A549 (cell line): ENCODE data around the gene IL2RA. TPM values are rescaled to one million over a fixed set of nuclear protein-coding genes. Genes with fewer than 3 reads are reported as not detected.

ENCODE experiments used
- ATAC-seq, 2 experiments: fragments of 200-7000 bp in 1 of 2; fragments of >200 bp in 1 of 2; cut with Nextera tagmentation in 1 of 2; cut with Tn5 transposase in 1 of 2; 3 replicates each; pipeline versions ENCODE4 v1.8.0 to v1.9.1; 2018 to 2020; ENCODE audit warnings: mild to moderate bottlenecking in 1 of 2, moderate library complexity in 1 of 2
- CTCF ChIA-PET: fragments of 300-600 bp; sonication (Branson Sonifier 250); formaldehyde crosslinking; extraction: SDS; loops from one replicate; lab custom pipeline; 2021; ENCODE audit warnings: antibody characterized with exemption, inconsistent platforms; lab: Yijun Ruan, JAX
- POLR2A ChIA-PET: fragments of 350-600 bp; formaldehyde crosslinking; extraction: SDS; loops from one replicate; lab custom pipeline; 2021; ENCODE audit warnings: antibody characterized with exemption, inconsistent platforms; lab: Yijun Ruan, JAX
- DNase-seq, 2 experiments: peaks; one replicate each; pipeline versions ENCODE4 v3.0.0 to v3.0.0-alpha.2; 2011 to 2016; ENCODE audit warnings: low read depth in 1 of 2, low spot score in 1 of 2
- FAIRE-seq: peaks from 2 replicates; lab custom pipeline; 2011; peaks lifted over from hg19 to GRCh38; lab: Jason Lieb, UNC
- H3K27ac ChIP-seq, 2 experiments: fragments of >200 bp; sonication (Bioruptor Twin); formaldehyde crosslinking; 3 replicates each; pipeline ENCODE4 v1.5.1; 2016 to 2017
- H3K4me1 ChIP-seq: fragments of >200 bp; sonication (Bioruptor Twin); formaldehyde crosslinking; 3 replicates; pipeline ENCODE4 v1.6.1; 2016
- H3K4me2 ChIP-seq: fragments of >200 bp; sonication (Bioruptor Twin); formaldehyde crosslinking; 3 replicates; pipeline ENCODE4 v1.6.1; 2016
- H3K4me3 ChIP-seq: fragments of >200 bp; sonication (Bioruptor Twin); formaldehyde crosslinking; 3 replicates; pipeline ENCODE4 v1.5.1; 2016
- H3K9me3 ChIP-seq: fragments of >200 bp; sonication (Bioruptor Twin); formaldehyde crosslinking; 3 replicates; pipeline ENCODE4 v1.6.1; 2016
- BHLHE40 ChIP-seq: IDR thresholded peaks from 2 replicates; pipeline ENCODE4 v1.6.1; 2012; ENCODE audit warnings: low read depth, low read length, inconsistent platforms
- CHD4 ChIP-seq: fragments of 200-600 bp; sonication (generic); IDR thresholded peaks from 2 replicates; pipeline ENCODE4 v1.6.1; 2016; ENCODE audit warnings: antibody characterized with exemption, mild to moderate bottlenecking, borderline replicate concordance
- CTCF ChIP-seq: fragments of >200 bp; sonication (Bioruptor Twin); formaldehyde crosslinking; IDR thresholded peaks from 3 replicates; pipeline ENCODE4 v1.5.1; 2016
- FOSL2 ChIP-seq, 2 experiments: fragments of 450-650 bp in 1 of 2; fragments of >200 bp in 1 of 2; sonication (Bioruptor Twin) in 1 of 2; formaldehyde crosslinking; IDR thresholded peaks; 2 replicates each; pipeline versions ENCODE4 v1.5.0 to v1.6.1; 2016 to 2020; ENCODE audit warnings: mild to moderate bottlenecking in 1 of 2, moderate library complexity in 1 of 2
- HES2 ChIP-seq: fragments of >200 bp; sonication (Bioruptor Twin); formaldehyde crosslinking; IDR thresholded peaks from 2 replicates; pipeline ENCODE4 v1.6.1; 2016
- HMGXB4 ChIP-seq: fragments of 250-450 bp; sonication (Bioruptor Pico); IDR thresholded peaks from 2 replicates; pipeline ENCODE4 v1.5.0; 2021; ENCODE audit warnings: mild to moderate bottlenecking, moderate library complexity, borderline replicate concordance
- HOXA7 ChIP-seq: fragments of 250-450 bp; sonication (Bioruptor Pico); IDR thresholded peaks from 2 replicates; pipeline ENCODE4 v1.5.0; 2020; ENCODE audit warnings: mild to moderate bottlenecking, moderate library complexity
- JUNB ChIP-seq: fragments of >200 bp; sonication (Bioruptor Twin); formaldehyde crosslinking; IDR thresholded peaks from 2 replicates; pipeline ENCODE4 v1.6.1; 2016
- KDM5A ChIP-seq: fragments of 200-600 bp; sonication (generic); IDR thresholded peaks from 2 replicates; pipeline ENCODE4 v1.6.1; 2016; ENCODE audit warnings: antibody characterized with exemption, mild to moderate bottlenecking
- MAX ChIP-seq: IDR thresholded peaks from 2 replicates; pipeline ENCODE4 v1.6.1; 2012
- MAZ ChIP-seq: fragments of 150-350 bp; IDR thresholded peaks from 2 replicates; pipeline ENCODE4 v1.6.1; 2014; ENCODE audit warnings: antibody characterized with exemption, low read depth, low read length, borderline replicate concordance
- NPAS2 ChIP-seq: fragments of 250-450 bp; sonication (Bioruptor Pico); IDR thresholded peaks from 2 replicates; pipeline ENCODE4 v1.8.0; 2022; ENCODE audit warnings: mild to moderate bottlenecking, moderate library complexity, borderline replicate concordance
- PBX3 ChIP-seq: IDR thresholded peaks from 2 replicates; pipeline ENCODE4 v1.6.1; 2012
- PHF8 ChIP-seq: fragments of 200-600 bp; sonication (generic); IDR thresholded peaks from 2 replicates; pipeline ENCODE4 v1.6.1; 2016; ENCODE audit warnings: low read depth, mild to moderate bottlenecking, antibody characterized with exemption, moderate library complexity, borderline replicate concordance
- POLR2AphosphoS2 ChIP-seq: conservative IDR thresholded peaks from 2 replicates; pipeline ENCODE4 v1.6.1; 2012; ENCODE audit warnings: low read length, improper control_type of control experiment, inconsistent platforms
- RCOR1 ChIP-seq: fragments of 150-350 bp; IDR thresholded peaks from 2 replicates; pipeline ENCODE4 v1.6.1; 2014; ENCODE audit warnings: antibody characterized with exemption, low read length, low read depth
- REST ChIP-seq: fragments of 200-600 bp; sonication (generic); IDR thresholded peaks from 2 replicates; pipeline ENCODE4 v1.6.1; 2016; ENCODE audit warnings: antibody characterized with exemption, mild to moderate bottlenecking, moderate library complexity
- RNF2 ChIP-seq: fragments of 200-600 bp; sonication (generic); IDR thresholded peaks from 2 replicates; pipeline ENCODE4 v1.6.1; 2016; ENCODE audit warnings: low read depth, mild to moderate bottlenecking, antibody characterized with exemption, moderate library complexity, borderline replicate concordance
- SMC3 ChIP-seq: fragments of >200 bp; sonication (Bioruptor Twin); formaldehyde crosslinking; IDR thresholded peaks from 3 replicates; pipeline ENCODE4 v1.6.1; 2018; ENCODE audit warnings: inconsistent platforms
- TFCP2L1 ChIP-seq: fragments of 250-450 bp; sonication (Bioruptor Pico); IDR thresholded peaks from 2 replicates; pipeline ENCODE4 v1.5.0; 2021; ENCODE audit warnings: mild to moderate bottlenecking
- TP53 ChIP-seq: fragments of 250-450 bp; sonication (Bioruptor Pico); IDR thresholded peaks from 2 replicates; pipeline ENCODE4 v1.5.0; 2021; ENCODE audit warnings: mild to moderate bottlenecking, moderate library complexity
- ZFP36 ChIP-seq: fragments of 450-650 bp; IDR thresholded peaks from 2 replicates; pipeline ENCODE4 v1.6.1; 2014; ENCODE audit warnings: borderline replicate concordance; ENCODE audit not compliant: partially characterized antibody
- WGBS: methylation state at CpG from one replicate; pipeline ENCODE4 v1.1.6; 2017; ENCODE audit errors: missing lambda C conversion rate; 5-methylcytosine and 5-hydroxymethylcytosine counted together
- polyA plus RNA-seq, 4 experiments: library from polyadenylated mRNA; depleted of rRNA in 3 of 4; stranded (reverse); fragments of >200 nt; fragmentation: RNase III in 1 of 4; extraction: RNeasy Plus Mini Kit Qiagen cat#74134 plus additional on column Dnase treatment in 1 of 4; gene quantifications; 2 replicates in 3 of 4; 3 replicates in 1 of 4; pipeline ENCODE4 v1.2.3, GENCODE V29; 2011 to 2017

The IL2RA gene
- polyA plus RNA-seq, 2 of the 4 experiments (the other 2 are of a cell fraction), result not detected

- ATAC-seq (peak in 1 of 2 experiments; percentile 31; a peak in 1 of 6 replicates), DNase-seq (no peak)
- H3K4me1 ChIP-seq, result no peaks in the 10 kb centered on the region
- POLR2A ChIA-PET, result no interaction called here
- H3K27ac ChIP-seq, result no peak overlapping the region
- no peak for TF ChIP-seq TFCP2L1 (CRISPR knock-in tag)
- TF ChIP-seq, all 56 proteins: peak for 0
- CTCF ChIA-PET, result interaction anchor here (1.3 to 1.4 kb wide), 3 partner anchors 13 to 49 kb away, joined by 3 to 4 read pairs (median 4); partner anchors contain the start of gene IL15RA
- Histone ChIP-seq H3K4me3 (no peak overlapping the region), H3K9me3 (no peaks in the 10 kb centered on the region), H3K4me2 (no peak overlapping the region)
- WGBS, result 78% methylated on average over 13 of the region's 13 CpGs
- FAIRE-seq, result no peak
Observed at GRCh38 chr10:5964736-5965135, 97.4 kb downstream of the IL2RA start.

- H3K4me2 ChIP-seq, result no peak overlapping the region
- H3K9me3 ChIP-seq, result no peaks in the 10 kb centered on the region
- ChIA-PET POLR2A (no interaction called here), CTCF (interaction anchor here (1.1 to 1.4 kb wide), 2 partner anchors 11 to 22 kb away, joined by 3 to 4 read pairs; no protein-coding TSS in a partner anchor)
- DNase-seq (no peak), FAIRE-seq (no peak), ATAC-seq (no peak)
- H3K4me1 ChIP-seq, result peaks cover 8% of the 10 kb centered on the region; the same call in 2 of the 3 replicates
- no peak overlapping the region for H3K27ac ChIP-seq
- TF ChIP-seq PBX3 (no peak), RNF2 (no peak), MAX (no peak), TP53 (CRISPR knock-in tag) (no peak), MAZ (no peak), SMC3 (no peak), PHF8 (no peak), KDM5A (no peak), BHLHE40 (no peak), REST (no peak)
- H3K4me3 ChIP-seq, result no peak overlapping the region
- WGBS, result 69% methylated on average over 10 of the region's 10 CpGs
Observed at GRCh38 chr10:5963591-5963990, 98.6 kb downstream of the IL2RA start.

GRCh38 chr10:5963071-5963470, 99.1 kb downstream of the IL2RA start:
- ChIA-PET CTCF (interaction anchor here (1.1 kb wide), 1 partner anchor 11 kb away, joined by 3 read pairs; no protein-coding TSS in a partner anchor), POLR2A (no interaction called here)
- ATAC-seq, result peak in 1 of 2 experiments; percentile 43; a peak in 2 of 6 replicates
- no peak overlapping the region for H3K4me2 ChIP-seq
- H3K27ac ChIP-seq, result no peak overlapping the region
- no peak for FAIRE-seq
- no peaks in the 10 kb centered on the region for H3K9me3 ChIP-seq
- peaks cover 13% of the 10 kb centered on the region; the same call in 2 of the 3 replicates for H3K4me1 ChIP-seq
- TF ChIP-seq FOSL2 (IDR thresholded peaks at IDR 0.05), result no peak
- no peak for TF ChIP-seq FOSL2 (CRISPR knock-in tag; IDR thresholded peaks at IDR 0.05)
- TF ChIP-seq HMGXB4 (CRISPR knock-in tag), result no peak
- no peak for TF ChIP-seq CTCF
- TF ChIP-seq HOXA7 (CRISPR knock-in tag), result no peak
- TF ChIP-seq NPAS2 (CRISPR knock-in tag), result no peak
- no peak for TF ChIP-seq RCOR1
- no peak for TF ChIP-seq PBX3
- TF ChIP-seq HES2, result no peak
- no peak for TF ChIP-seq JUNB
- TF ChIP-seq CHD4, result no peak
- TF ChIP-seq ZFP36, result no peak
- no peak for TF ChIP-seq POLR2AphosphoS2
- no peak for DNase-seq
- WGBS, result 71% methylated on average over 7 of the region's 7 CpGs
- no peak overlapping the region for H3K4me3 ChIP-seq
